ENCODE results near the gene LONP2.

- TF ChIP-seq CTCF (conservative IDR thresholded peaks at IDR 0.05; ENCODE audit: low read depth in 2 of 2) = peak; percentile 93 to 99
- TF ChIP-seq POLR2AphosphoS5 (IDR thresholded peaks at IDR 0.05; ENCODE audit: low read depth) = no peak
- no peak for TF ChIP-seq EZH2 (IDR thresholded peaks at IDR 0.05; ENCODE audit: low read depth, unreplicated experiment)
- no peak for TF ChIP-seq STAT1 (IDR thresholded peaks at IDR 0.05; ENCODE audit: unreplicated experiment)
Observed at GRCh38 chr16:48353565-48354163, 109.6 kb downstream of the LONP2 start.

All from GM23338 (cell line).